GM21786 (cell line): ENCODE results near the gene METTL15.
"Not testable (repeated sequence)": the region's sequence is repeated elsewhere in the genome, so short reads cannot be mapped to it uniquely, and the experiment has no call there.

Experiments
- ATAC-seq: cut with Tn5 transposase; IDR thresholded peaks from one replicate; pipeline ENCODE4 v1.9.1; 2021; ENCODE audit not compliant: unreplicated experiment

Gene METTL15

GRCh38 chr11:28107750-28108618, at the start of gene METTL15, which contains the start of gene KIF18A:
TSS of gene METTL15 (plus strand) at chr11:28108388. CDS start at chr11:28113335, 4,947 bp downstream.
TSS of gene KIF18A (minus strand) at chr11:28108156. CDS start at chr11:28097947, 10,209 bp downstream.
- ATAC-seq, result peak; percentile 91

GRCh38 chr11:28071305-28071704, 36.9 kb upstream of the METTL15 start:
- ATAC-seq, result no peak

- no peak for ATAC-seq
Observed at GRCh38 chr11:28072321-28072720, 35.9 kb upstream of the METTL15 start.

GRCh38 chr11:28077521-28077920, 30.7 kb upstream of the METTL15 start:
- no peak for ATAC-seq

GRCh38 chr11:28083118-28083517, 25.1 kb upstream of the METTL15 start:
- ATAC-seq, result no peak

GRCh38 chr11:28086569-28086968, 21.6 kb upstream of the METTL15 start:
- no peak for ATAC-seq

GRCh38 chr11:28087192-28087591, 21.0 kb upstream of the METTL15 start:
- ATAC-seq, result not testable (repeated sequence)

- ATAC-seq, result not testable (repeated sequence)
Observed at GRCh38 chr11:28087693-28088092, 20.5 kb upstream of the METTL15 start.

- no peak for ATAC-seq
Observed at GRCh38 chr11:28089378-28089777, 18.8 kb upstream of the METTL15 start.

- ATAC-seq, result no peak
Observed at GRCh38 chr11:28090052-28090749, 18.0 kb upstream of the METTL15 start.

- no peak for ATAC-seq
Observed at GRCh38 chr11:28092786-28093185, 15.4 kb upstream of the METTL15 start.

- ATAC-seq, result no peak
Observed at GRCh38 chr11:28098257-28098656, 9.9 kb upstream of the METTL15 start.

- no peak for ATAC-seq
Observed at GRCh38 chr11:28099715-28100114, 8.5 kb upstream of the METTL15 start.

GRCh38 chr11:28100665-28101064, 7.5 kb upstream of the METTL15 start:
- ATAC-seq, result no peak

GRCh38 chr11:28102300-28102699, 5.9 kb upstream of the METTL15 start:
- ATAC-seq, result not testable (repeated sequence)

- no peak for ATAC-seq
Observed at GRCh38 chr11:28104425-28104824, 3.8 kb upstream of the METTL15 start.

GRCh38 chr11:28104984-28105383, 3.2 kb upstream of the METTL15 start:
- ATAC-seq, result no peak

GRCh38 chr11:28105869-28106268, 2.3 kb upstream of the METTL15 start:
- ATAC-seq, result no peak

- no peak for ATAC-seq
Observed at GRCh38 chr11:28106353-28107043, 1.7 kb upstream of the METTL15 start.

GRCh38 chr11:28107191-28107749, 918 bp upstream of the METTL15 start:
- no peak for ATAC-seq

GRCh38 chr11:28108958-28109357, 770 bp downstream of the METTL15 start:
- ATAC-seq, result no peak
